NCI-H128 (cell line): ENCODE measurements around the gene MARCHF9.

ENCODE experiments used
- DNase-seq: peaks from one replicate; lab custom pipeline; 2025; ENCODE audit not compliant: unreplicated experiment; lab: John Stamatoyannopoulos, UW

The MARCHF9 gene

DNA sequence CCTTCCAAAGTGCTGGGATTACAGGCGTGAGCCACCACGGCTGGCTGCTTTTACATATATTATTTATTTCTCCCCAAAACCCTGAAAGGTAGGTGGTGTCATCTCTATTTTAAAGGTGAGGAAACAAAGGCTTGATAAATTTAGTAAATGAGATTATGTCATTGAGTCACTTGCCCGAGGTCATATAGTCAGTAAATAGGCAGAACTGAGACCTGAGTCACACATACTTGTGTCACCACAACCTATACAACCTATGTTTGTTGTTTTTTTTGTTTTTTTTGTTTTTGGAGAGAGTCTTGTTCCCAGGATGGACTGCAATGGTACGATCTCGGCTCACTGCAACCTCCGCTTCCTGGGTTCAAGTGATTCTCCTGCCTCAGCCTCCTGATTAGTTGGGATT is 40.5 kb downstream of the MARCHF9 start:
- no peak for DNase-seq

GRCh38 chr12:57796996-57797395 is 42.1 kb downstream of the MARCHF9 start:
- DNase-seq = no peak

DNA sequence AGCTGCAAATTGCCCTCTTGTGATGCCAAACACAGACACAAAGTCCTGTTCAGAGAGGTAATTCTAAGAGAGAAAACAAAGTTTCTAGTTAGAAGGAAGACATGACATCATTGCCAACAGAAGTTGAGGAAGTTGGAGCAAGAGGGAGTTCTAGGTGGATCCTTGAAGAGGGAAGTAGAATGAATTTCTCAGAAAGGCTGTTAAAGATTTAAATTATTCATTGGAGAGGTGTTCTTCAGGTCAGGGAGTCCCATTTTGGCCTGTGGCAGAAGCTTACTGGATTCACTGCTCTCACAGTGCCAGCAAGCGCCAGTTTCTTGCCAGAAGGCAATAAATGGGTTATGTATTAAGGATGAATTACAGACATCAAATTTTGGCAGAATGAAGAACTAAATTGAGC is 43.0 kb downstream of the MARCHF9 start:
- no peak for DNase-seq

GRCh38 chr12:57800965-57801364 is 46.1 kb downstream of the MARCHF9 start:
- DNase-seq = no peak

- DNase-seq = no peak
Observed at GRCh38 chr12:57802607-57803006, 47.7 kb downstream of the MARCHF9 start.

DNA sequence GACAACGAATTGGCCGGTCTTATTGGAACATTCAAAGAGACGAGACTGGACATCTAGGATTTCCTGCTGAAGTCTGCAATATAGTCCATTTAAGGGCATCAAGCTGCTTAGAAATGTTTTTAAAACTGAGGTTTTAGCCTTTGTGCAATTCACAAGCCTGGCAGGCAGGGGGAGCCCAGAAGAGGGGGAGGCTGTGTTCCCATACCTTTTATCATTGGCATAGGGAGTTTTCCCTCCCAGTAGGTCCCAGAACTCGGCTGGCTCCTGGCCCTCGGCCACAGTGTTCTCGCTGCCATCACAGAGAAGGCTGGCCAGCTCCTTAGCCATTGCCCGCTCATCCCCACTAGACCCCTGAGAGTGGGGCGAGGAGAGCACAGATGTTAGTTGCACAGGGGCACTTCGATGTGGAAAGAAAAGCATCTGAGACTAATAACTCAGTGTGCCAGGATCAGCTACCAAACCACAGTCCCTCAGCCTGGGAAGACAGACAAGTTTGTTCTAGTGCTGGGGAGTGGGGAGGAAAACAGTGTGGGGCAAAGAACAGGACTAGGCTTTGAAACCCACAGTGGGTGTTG is 48.5 kb downstream of the MARCHF9 start:
- DNase-seq = no peak

GRCh38 chr12:57806677-57807076 is 51.8 kb downstream of the MARCHF9 start:
- no peak for DNase-seq

- no peak for DNase-seq
Observed at GRCh38 chr12:57807285-57807684, 52.4 kb downstream of the MARCHF9 start.

DNA sequence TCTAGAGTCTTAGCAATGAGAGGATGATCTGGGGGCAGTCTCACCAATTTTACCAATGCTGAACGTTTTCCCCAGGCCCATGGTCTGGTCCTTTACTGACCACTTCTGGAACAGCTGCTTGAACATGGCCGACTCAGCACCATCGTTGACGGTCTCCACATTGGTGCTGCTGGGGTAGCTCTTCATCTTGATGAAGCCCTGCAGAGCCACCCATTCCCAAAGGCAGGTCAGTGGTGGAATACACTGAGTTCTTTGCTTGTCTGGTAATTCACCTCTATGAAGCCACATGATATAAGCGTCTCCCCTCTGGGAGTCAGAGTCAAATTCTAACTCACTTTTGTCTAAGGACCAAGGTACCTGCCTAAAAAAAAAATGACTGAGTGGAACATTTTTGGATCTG is 53.4 kb downstream of the MARCHF9 start:
- no peak for DNase-seq

DNA sequence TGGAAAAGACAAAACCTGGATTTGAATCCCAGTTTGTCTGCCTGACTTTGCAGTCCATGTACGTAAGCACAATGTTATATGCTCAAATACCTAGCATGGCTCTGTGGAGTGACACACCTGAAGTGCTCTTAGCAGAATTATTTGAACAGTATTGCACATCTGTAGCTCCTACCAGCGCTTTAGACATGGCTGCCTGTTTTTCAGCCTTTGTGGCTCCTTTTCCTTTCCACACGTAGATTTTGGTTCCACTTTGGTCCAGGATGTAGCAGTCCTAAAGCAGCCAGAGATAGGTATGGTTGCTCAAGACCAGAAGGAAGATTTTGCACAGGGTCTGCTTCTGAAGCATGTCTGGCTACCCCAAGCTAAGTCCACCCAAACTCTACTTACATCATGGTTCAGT is 54.5 kb downstream of the MARCHF9 start:
- DNase-seq = no peak
